HG03460 (cell line): Measurements from ENCODE around the gene MC1R.
"Not testable (repeated sequence)": the region's sequence is repeated elsewhere in the genome, so short reads cannot be mapped to it uniquely, and the experiment has no call there.

Experiments used
- ATAC-seq: cut with Tn5 transposase; IDR thresholded peaks from one replicate; pipeline ENCODE4 v1.9.1; 2021; ENCODE audit not compliant: unreplicated experiment

Gene MC1R

DNA sequence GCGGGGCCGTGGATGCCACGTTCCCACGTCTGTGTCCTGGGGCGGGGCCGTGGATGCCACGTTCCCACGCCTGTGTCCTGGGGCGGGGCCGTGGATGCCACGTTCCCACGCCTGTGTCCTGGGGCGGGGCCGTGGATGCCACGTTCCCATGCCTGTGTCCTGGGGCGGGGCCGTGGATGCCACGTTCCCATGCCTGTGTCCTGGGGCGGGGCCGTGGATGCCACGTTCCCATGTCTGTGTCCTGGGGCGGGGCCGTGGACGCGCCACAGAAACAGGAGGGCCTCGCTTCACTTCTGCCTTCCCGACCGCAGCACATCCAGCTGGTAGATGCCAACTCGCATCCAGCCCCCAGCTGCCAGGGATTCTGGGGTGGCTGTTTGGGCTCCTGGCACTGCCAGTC, 15.4 kb downstream of the MC1R start:
- not testable (repeated sequence) for ATAC-seq

DNA sequence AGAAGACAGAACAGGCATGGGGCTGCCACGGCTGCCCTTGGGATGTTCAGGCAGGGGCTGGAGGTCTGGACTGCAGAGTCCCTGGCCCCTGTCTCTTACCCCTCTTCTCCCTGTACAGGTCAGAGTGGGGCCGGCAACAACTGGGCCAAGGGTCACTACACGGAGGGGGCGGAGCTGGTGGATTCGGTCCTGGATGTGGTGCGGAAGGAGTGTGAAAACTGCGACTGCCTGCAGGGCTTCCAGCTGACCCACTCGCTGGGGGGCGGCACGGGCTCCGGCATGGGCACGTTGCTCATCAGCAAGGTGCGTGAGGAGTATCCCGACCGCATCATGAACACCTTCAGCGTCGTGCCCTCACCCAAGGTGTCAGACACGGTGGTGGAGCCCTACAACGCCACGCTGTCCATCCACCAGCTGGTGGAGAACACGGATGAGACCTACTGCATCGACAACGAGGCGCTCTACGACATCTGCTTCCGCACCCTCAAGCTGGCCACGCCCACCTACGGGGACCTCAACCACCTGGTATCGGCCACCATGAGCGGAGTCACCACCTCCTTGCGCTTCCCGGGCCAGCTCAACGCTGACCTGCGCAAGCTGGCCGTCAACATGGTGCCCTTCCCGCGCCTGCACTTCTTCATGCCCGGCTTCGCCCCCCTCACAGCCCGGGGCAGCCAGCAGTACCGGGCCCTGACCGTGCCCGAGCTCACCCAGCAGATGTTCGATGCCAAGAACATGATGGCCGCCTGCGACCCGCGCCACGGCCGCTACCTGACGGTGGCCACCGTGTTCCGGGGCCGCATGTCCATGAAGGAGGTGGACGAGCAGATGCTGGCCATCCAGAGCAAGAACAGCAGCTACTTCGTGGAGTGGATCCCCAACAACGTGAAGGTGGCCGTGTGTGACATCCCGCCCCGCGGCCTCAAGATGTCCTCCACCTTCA, 16.2 kb downstream of the MC1R start:
- no peak for ATAC-seq

DNA sequence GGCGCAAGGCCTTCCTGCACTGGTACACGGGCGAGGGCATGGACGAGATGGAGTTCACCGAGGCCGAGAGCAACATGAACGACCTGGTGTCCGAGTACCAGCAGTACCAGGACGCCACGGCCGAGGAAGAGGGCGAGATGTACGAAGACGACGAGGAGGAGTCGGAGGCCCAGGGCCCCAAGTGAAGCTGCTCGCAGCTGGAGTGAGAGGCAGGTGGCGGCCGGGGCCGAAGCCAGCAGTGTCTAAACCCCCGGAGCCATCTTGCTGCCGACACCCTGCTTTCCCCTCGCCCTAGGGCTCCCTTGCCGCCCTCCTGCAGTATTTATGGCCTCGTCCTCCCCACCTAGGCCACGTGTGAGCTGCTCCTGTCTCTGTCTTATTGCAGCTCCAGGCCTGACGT, 17.0 kb downstream of the MC1R start:
- ATAC-seq: not testable (repeated sequence)

- ATAC-seq: no peak
Observed at GRCh38 chr16:89936034-89936433, 17.4 kb downstream of the MC1R start.

- no peak for ATAC-seq
Observed at GRCh38 chr16:89936508-89936907, 17.8 kb downstream of the MC1R start.

GRCh38 chr16:89936981-89937380, 18.3 kb downstream of the MC1R start:
- ATAC-seq: no peak

- no peak for ATAC-seq
Observed at GRCh38 chr16:89938175-89938885, 19.7 kb downstream of the MC1R start.

GRCh38 chr16:89944773-89945172, 26.1 kb downstream of the MC1R start:
- no peak for ATAC-seq

DNA sequence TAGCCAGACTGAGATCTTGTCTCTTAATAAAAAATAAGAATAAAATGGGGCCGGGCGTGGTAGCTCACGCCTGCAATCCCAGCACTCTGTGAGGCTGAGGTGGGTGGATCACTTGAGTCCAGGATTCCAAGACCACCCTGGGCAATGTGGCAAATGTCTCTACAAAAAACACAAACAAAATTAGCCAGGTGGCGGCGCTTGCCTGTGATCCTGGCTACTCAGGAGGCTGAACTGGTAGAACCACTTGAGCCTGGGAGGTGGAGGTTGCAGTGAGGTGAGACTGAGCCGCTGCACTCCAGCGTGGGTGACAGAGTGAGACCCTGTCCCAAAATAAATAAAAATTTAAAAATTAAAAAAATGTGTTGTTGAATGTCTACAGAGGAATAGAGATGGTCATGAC, 27.0 kb downstream of the MC1R start:
- ATAC-seq: no peak

- ATAC-seq: no peak
Observed at GRCh38 chr16:89946515-89946914, 27.9 kb downstream of the MC1R start.

- ATAC-seq: no peak
Observed at GRCh38 chr16:89949121-89949742, 30.6 kb downstream of the MC1R start.

DNA sequence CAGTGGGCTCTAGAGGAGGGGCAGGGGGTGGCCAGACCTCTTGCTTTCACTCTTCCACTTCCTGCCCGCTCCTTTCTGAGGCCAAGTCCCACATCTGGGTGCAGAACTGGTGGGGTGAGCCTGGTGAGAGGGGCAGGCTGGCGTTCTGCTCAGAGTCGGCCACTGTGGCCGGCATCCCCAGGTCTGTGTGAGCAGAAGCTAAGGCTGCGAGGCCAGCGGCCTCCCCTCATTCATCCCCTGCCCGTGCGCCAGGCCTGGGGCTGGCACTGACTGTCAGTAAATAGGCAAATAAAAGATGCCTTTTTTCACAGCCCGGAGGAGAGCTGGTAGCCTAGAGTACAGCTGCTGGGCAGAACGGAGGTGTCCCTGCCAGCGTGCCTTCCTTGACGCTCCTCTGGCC, 31.1 kb downstream of the MC1R start:
- no peak for ATAC-seq

DNA sequence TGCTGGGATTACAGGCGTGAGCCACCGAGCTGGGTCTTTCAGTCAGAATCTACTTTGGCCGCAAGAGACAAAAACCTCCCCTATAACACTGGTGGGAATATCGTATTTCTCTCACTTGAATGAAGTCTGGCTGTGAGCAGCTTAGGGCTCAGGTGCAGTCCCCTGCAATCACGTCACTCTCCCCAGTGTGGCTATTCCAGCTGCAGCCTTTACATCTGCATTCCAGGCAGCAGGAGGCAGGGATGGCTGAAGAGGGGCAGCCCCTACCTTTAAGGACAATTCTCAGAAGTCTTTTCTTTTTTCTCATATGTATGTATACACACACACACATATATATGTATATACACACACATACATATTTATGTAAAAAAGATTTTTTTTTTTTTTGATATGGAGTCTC, 32.8 kb downstream of the MC1R start:
- ATAC-seq: no peak

- ATAC-seq: no peak
Observed at GRCh38 chr16:89952049-89952448, 33.4 kb downstream of the MC1R start.

GRCh38 chr16:89952551-89952950, 33.9 kb downstream of the MC1R start:
- no peak for ATAC-seq

- no peak for ATAC-seq
Observed at GRCh38 chr16:89953671-89954406, 35.2 kb downstream of the MC1R start.

DNA sequence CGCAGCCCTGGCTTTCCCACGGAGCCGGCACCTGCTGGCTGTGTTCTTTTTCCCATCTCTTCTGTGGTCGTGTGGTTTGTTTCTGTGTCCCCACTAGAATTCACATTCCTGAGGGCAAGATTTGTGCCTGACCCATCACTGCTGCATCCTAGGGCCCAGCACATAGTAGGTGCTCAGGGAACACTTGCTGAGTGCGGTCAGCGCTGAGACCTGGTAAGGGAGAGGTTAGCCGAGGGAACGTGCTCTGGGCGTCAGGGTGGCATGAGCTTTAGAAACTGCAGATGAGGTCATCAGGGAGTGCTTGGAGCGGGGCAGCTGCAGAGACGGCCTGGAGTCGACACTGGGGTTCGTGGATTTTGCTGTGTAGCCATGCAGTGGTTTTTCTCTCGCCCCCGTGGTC, 35.8 kb downstream of the MC1R start:
- ATAC-seq: no peak

GRCh38 chr16:89955001-89955685, 36.5 kb downstream of the MC1R start:
- no peak for ATAC-seq

GRCh38 chr16:89956505-89957215, 38.0 kb downstream of the MC1R start:
- no peak for ATAC-seq

- ATAC-seq: no peak
Observed at GRCh38 chr16:89957216-89957785, 38.6 kb downstream of the MC1R start.
